ENCODE measurements around the gene SLC43A3.

SLC43A3 gene

GRCh38 chr11:57425565-57426438 is 1.1 kb downstream of the SLC43A3 start:
- ATAC-seq (no peak), DNase-seq (peak; percentile 18)
- H3K4me3 Mint-ChIP-seq: peak overlapping the region; percentile 98
- no peaks in the 10 kb centered on the region for H3K27me3 Mint-ChIP-seq
- peaks cover 59% of the 10 kb centered on the region for H3K36me3 Mint-ChIP-seq (ENCODE audit: low read depth)
- H3K4me1 Mint-ChIP-seq: peaks cover 66% of the 10 kb centered on the region
- H3K9me3 Mint-ChIP-seq: no peaks in the 10 kb centered on the region
- peak overlapping the region; percentile 98 for H3K27ac Mint-ChIP-seq

- peak overlapping the region; percentile 98 for H3K27ac Mint-ChIP-seq
- peak; percentile 87 for DNase-seq
- H3K36me3 Mint-ChIP-seq (ENCODE audit: low read depth): peaks cover 67% of the 10 kb centered on the region
- ATAC-seq: peak; percentile 95
- H3K4me3 Mint-ChIP-seq: peak overlapping the region; percentile 98
- no peaks in the 10 kb centered on the region for H3K27me3 Mint-ChIP-seq
- no peaks in the 10 kb centered on the region for H3K9me3 Mint-ChIP-seq
- peaks cover 72% of the 10 kb centered on the region for H3K4me1 Mint-ChIP-seq
Measured at GRCh38 chr11:57424792-57425564, 1.9 kb downstream of the SLC43A3 start.

GRCh38 chr11:57424137-57424791 is 2.7 kb downstream of the SLC43A3 start:
- peak overlapping the region; percentile 98 for H3K4me3 Mint-ChIP-seq
- H3K27ac Mint-ChIP-seq: peak overlapping the region; percentile 98
- DNase-seq (no peak), ATAC-seq (no peak)
- H3K9me3 Mint-ChIP-seq: no peaks in the 10 kb centered on the region
- no peaks in the 10 kb centered on the region for H3K27me3 Mint-ChIP-seq
- peaks cover 78% of the 10 kb centered on the region for H3K4me1 Mint-ChIP-seq
- H3K36me3 Mint-ChIP-seq (ENCODE audit: low read depth): peaks cover 72% of the 10 kb centered on the region

GRCh38 chr11:57422669-57423068 is 4.3 kb downstream of the SLC43A3 start:
- Mint-ChIP-seq H3K9me3 (no peaks in the 10 kb centered on the region), H3K36me3 (ENCODE audit: low read depth) (peaks cover 86% of the 10 kb centered on the region), H3K4me1 (peaks cover 83% of the 10 kb centered on the region), H3K27ac (peak overlapping the region; percentile 98), H3K27me3 (no peaks in the 10 kb centered on the region), H3K4me3 (peak overlapping the region; percentile 98)
- DNase-seq (no peak), ATAC-seq (no peak)

GRCh38 chr11:57421805-57422204 is 5.1 kb downstream of the SLC43A3 start:
- Mint-ChIP-seq H3K4me1 (peaks cover 84% of the 10 kb centered on the region), H3K4me3 (peak overlapping the region; percentile 98), H3K36me3 (ENCODE audit: low read depth) (peaks cover 94% of the 10 kb centered on the region)

GRCh38 chr11:57421066-57421465 is 5.9 kb downstream of the SLC43A3 start:
- ATAC-seq (no peak), DNase-seq (no peak)
- no peak overlapping the region for H3K4me3 Mint-ChIP-seq
- peak overlapping the region; percentile 26 for H3K27ac Mint-ChIP-seq
- no peaks in the 10 kb centered on the region for H3K27me3 Mint-ChIP-seq
- no peaks in the 10 kb centered on the region for H3K9me3 Mint-ChIP-seq
- H3K36me3 Mint-ChIP-seq (ENCODE audit: low read depth): peaks cover 96% of the 10 kb centered on the region
- H3K4me1 Mint-ChIP-seq: peaks cover 82% of the 10 kb centered on the region

More at GRCh38 chr11:57421805-57422204, 5.1 kb downstream of the SLC43A3 start:
- DNase-seq: no peak
- H3K27ac Mint-ChIP-seq: peak overlapping the region; percentile 26
- no peaks in the 10 kb centered on the region for H3K27me3 Mint-ChIP-seq
- H3K9me3 Mint-ChIP-seq: no peaks in the 10 kb centered on the region
- ATAC-seq: no peak

- no peaks in the 10 kb centered on the region for H3K9me3 Mint-ChIP-seq
- peaks cover 83% of the 10 kb centered on the region for H3K4me1 Mint-ChIP-seq
- no peak overlapping the region for H3K27ac Mint-ChIP-seq
- ATAC-seq (no peak), DNase-seq (no peak)
- H3K27me3 Mint-ChIP-seq: no peaks in the 10 kb centered on the region
- peaks cover 94% of the 10 kb centered on the region for H3K36me3 Mint-ChIP-seq (ENCODE audit: low read depth)
- H3K4me3 Mint-ChIP-seq: no peak overlapping the region
Measured at GRCh38 chr11:57419146-57419545, 7.8 kb downstream of the SLC43A3 start.

- no peak for DNase-seq
- no peak for ATAC-seq
- Mint-ChIP-seq H3K27me3 (no peaks in the 10 kb centered on the region), H3K4me3 (no peak overlapping the region), H3K4me1 (peaks cover 83% of the 10 kb centered on the region), H3K27ac (no peak overlapping the region), H3K9me3 (no peaks in the 10 kb centered on the region), H3K36me3 (ENCODE audit: low read depth) (peaks cover 94% of the 10 kb centered on the region)
Measured at GRCh38 chr11:57418131-57418530, 8.8 kb downstream of the SLC43A3 start.

- H3K9me3 Mint-ChIP-seq: no peaks in the 10 kb centered on the region
- no peak for ATAC-seq
- no peaks in the 10 kb centered on the region for H3K27me3 Mint-ChIP-seq
- H3K27ac Mint-ChIP-seq: peak overlapping the region; percentile 46
- H3K36me3 Mint-ChIP-seq (ENCODE audit: low read depth): peaks cover 93% of the 10 kb centered on the region
- peaks cover 79% of the 10 kb centered on the region for H3K4me1 Mint-ChIP-seq
- H3K4me3 Mint-ChIP-seq: peak overlapping the region; percentile 14
- no peak for DNase-seq
Measured at GRCh38 chr11:57417056-57417455, 9.9 kb downstream of the SLC43A3 start.

- Mint-ChIP-seq H3K36me3 (ENCODE audit: low read depth) (peaks cover 92% of the 10 kb centered on the region), H3K4me3 (no peak overlapping the region), H3K9me3 (no peaks in the 10 kb centered on the region), H3K27ac (no peak overlapping the region), H3K4me1 (peaks cover 76% of the 10 kb centered on the region), H3K27me3 (no peaks in the 10 kb centered on the region)
- no peak for ATAC-seq
- DNase-seq: no peak
Measured at GRCh38 chr11:57416436-57416835, 10.5 kb downstream of the SLC43A3 start.

- Mint-ChIP-seq H3K36me3 (ENCODE audit: low read depth) (peaks cover 88% of the 10 kb centered on the region), H3K9me3 (no peaks in the 10 kb centered on the region), H3K27me3 (no peaks in the 10 kb centered on the region), H3K4me1 (peaks cover 74% of the 10 kb centered on the region), H3K27ac (peak overlapping the region; percentile 54), H3K4me3 (peak overlapping the region; percentile 45)
- ATAC-seq (peak; percentile 64), DNase-seq (no peak)
Measured at GRCh38 chr11:57414612-57415212, 12.2 kb downstream of the SLC43A3 start.

- peak overlapping the region; percentile 52 for H3K27ac Mint-ChIP-seq
Measured at GRCh38 chr11:57413681-57414080, 13.2 kb downstream of the SLC43A3 start.

GRCh38 chr11:57410287-57410686 is 16.6 kb downstream of the SLC43A3 start:
- no peak for DNase-seq
- no peaks in the 10 kb centered on the region for H3K27me3 Mint-ChIP-seq
- no peaks in the 10 kb centered on the region for H3K9me3 Mint-ChIP-seq
- ATAC-seq: no peak
- H3K4me1 Mint-ChIP-seq: peaks cover 85% of the 10 kb centered on the region
- H3K4me3 Mint-ChIP-seq: no peak overlapping the region
- H3K27ac Mint-ChIP-seq: peak overlapping the region; percentile 64
- peaks cover 91% of the 10 kb centered on the region for H3K36me3 Mint-ChIP-seq (ENCODE audit: low read depth)

More at GRCh38 chr11:57413681-57414080, 13.2 kb downstream of the SLC43A3 start:
- no peaks in the 10 kb centered on the region for H3K27me3 Mint-ChIP-seq
- ATAC-seq (no peak), DNase-seq (no peak)
- H3K4me3 Mint-ChIP-seq: peak overlapping the region; percentile 1
- H3K4me1 Mint-ChIP-seq: peaks cover 76% of the 10 kb centered on the region
- H3K9me3 Mint-ChIP-seq: no peaks in the 10 kb centered on the region
- H3K36me3 Mint-ChIP-seq (ENCODE audit: low read depth): peaks cover 91% of the 10 kb centered on the region
